SK-N-MC (cell line): ENCODE results near the gene USP32.

Source experiments
- EZH2 ChIP-seq: fragments of 200-600 bp; sonication (generic); IDR thresholded peaks from one replicate; pipeline ENCODE4 v1.6.1; 2017; ENCODE audit warnings: antibody characterized with exemption
- FOXP2 ChIP-seq: optimal IDR thresholded peaks from 2 replicates; pipeline ENCODE3; 2011; ENCODE audit warnings: mild to moderate bottlenecking, moderate library complexity; ENCODE audit not compliant: insufficient read depth; ENCODE audit errors: extremely low read length, control extremely low read depth
- POLR2AphosphoS5 ChIP-seq: IDR thresholded peaks from 2 replicates; pipeline ENCODE4 v1.6.1; 2012; ENCODE audit warnings: mild to moderate bottlenecking, low read depth, low read length, borderline replicate concordance

GRCh38 chr17:60359415-60359814 is 32.5 kb downstream of the USP32 start:
- no peak for TF ChIP-seq EZH2
- TF ChIP-seq POLR2AphosphoS5 = no peak
- no peak for TF ChIP-seq FOXP2
